Measurements from ENCODE around the gene PPP4R1. TPM values are rescaled to one million over a fixed set of nuclear protein-coding genes. Genes with fewer than 3 reads are reported as not detected.

The PPP4R1 gene, protein sequence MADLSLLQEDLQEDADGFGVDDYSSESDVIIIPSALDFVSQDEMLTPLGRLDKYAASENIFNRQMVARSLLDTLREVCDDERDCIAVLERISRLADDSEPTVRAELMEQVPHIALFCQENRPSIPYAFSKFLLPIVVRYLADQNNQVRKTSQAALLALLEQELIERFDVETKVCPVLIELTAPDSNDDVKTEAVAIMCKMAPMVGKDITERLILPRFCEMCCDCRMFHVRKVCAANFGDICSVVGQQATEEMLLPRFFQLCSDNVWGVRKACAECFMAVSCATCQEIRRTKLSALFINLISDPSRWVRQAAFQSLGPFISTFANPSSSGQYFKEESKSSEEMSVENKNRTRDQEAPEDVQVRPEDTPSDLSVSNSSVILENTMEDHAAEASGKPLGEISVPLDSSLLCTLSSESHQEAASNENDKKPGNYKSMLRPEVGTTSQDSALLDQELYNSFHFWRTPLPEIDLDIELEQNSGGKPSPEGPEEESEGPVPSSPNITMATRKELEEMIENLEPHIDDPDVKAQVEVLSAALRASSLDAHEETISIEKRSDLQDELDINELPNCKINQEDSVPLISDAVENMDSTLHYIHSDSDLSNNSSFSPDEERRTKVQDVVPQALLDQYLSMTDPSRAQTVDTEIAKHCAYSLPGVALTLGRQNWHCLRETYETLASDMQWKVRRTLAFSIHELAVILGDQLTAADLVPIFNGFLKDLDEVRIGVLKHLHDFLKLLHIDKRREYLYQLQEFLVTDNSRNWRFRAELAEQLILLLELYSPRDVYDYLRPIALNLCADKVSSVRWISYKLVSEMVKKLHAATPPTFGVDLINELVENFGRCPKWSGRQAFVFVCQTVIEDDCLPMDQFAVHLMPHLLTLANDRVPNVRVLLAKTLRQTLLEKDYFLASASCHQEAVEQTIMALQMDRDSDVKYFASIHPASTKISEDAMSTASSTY
- 10 to 100 TPM; 12.0 to 17.0 (median 14.3) TPM for polyA plus RNA-seq

DNA sequence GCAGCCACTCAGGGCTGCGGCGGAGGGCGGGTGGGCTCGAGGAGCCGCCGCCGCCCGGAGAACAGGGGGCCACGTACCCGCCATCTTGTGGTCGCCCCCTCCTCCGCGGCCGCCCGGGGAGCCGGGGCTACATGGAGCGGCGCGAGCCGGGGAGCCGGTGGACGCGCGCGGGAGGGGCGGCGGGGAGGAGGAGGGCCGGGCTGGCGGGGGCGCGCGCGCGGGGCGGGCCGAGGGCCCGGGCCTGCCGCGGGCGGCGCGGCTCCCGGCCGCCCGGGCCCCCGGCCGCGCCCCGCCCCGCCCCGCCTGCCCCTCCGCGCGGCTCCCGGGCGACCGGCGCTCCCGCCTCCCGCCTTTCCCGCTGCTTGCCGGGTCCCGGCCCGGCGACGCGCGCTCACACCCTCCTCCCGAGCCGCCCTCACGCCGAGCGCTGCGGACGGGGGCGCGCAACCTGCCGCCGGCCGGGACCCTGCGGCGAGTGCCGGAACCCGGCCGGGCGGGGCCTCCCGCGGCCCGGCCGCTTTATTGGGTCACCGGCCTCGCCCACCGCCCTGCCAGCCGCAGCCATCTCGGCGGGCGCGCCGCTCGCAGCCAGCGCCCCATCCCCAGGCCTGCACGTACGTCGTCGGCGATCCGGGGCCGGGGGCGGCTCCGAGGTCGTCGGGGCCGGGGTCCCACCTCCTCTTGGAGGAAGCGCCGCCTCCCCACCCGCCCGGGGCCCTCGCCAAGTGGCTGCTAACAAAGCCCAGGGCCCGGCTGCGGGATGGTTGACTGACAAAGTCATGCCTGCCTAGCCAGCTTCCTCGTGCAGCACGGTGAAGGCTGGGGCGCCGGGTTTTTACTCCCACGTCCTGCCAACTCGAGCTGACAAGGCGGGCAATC is at the start of gene PPP4R1:
PPP4R1 (minus strand) TSS at position 159 of the 879 bp plus-strand sequence; CDS start at position 84, 75 bp downstream.
- peaks cover 3 to 12% (median 4%) of the 10 kb centered on the region in 3 donors for H3K27me3 Mint-ChIP-seq (ENCODE audit: low read depth in 3 of 3)
- H3K9me3 Mint-ChIP-seq = no peaks in the 10 kb centered on the region
- peak; percentile 65 to 72 (median 68) for DNase-seq
- peak within 1 kb of the TSS; percentile 87 to 97 (median 92) for H3K27ac Mint-ChIP-seq
- H3K4me3 Mint-ChIP-seq = peak within 1 kb of the TSS; percentile 88 to 99 (median 93)
- peaks cover 44 to 51% of the 10 kb centered on the region in 2 donors for H3K4me1 Mint-ChIP-seq
- peaks cover 0 to 7% (median 3%) of the 10 kb centered on the region in 3 donors for H3K36me3 Mint-ChIP-seq

DNA sequence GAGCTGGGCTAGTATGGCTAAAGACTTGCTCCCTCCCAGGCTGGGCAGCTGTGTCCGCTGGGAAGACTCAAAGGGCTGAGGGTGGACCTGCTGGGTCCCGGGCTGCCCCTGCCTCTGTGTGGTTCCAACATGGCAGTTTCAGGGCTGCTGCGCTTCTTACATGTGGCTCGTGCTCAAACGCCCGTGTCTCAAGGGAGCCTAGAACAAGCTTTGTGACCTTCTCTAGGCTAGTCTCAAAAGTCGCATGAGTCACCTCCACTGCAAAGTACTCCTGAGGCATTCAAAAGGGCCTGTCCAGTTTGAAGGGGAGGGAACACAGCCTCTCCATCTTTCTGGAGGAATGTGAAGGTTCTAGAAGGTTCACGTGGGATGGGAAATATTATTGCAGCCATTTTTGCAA is 49.0 kb upstream of the PPP4R1 start:
- H3K36me3 Mint-ChIP-seq = no peaks in the 10 kb centered on the region
- H3K4me3 Mint-ChIP-seq = no peak overlapping the region
- H3K4me1 Mint-ChIP-seq = no peaks in the 10 kb centered on the region
- H3K27me3 Mint-ChIP-seq (ENCODE audit: low read depth in 3 of 3) = peaks cover 0 to 3% (median 2%) of the 10 kb centered on the region in 3 donors
- DNase-seq = no peak
- H3K9me3 Mint-ChIP-seq = no peaks in the 10 kb centered on the region
- no peak overlapping the region for H3K27ac Mint-ChIP-seq

DNA sequence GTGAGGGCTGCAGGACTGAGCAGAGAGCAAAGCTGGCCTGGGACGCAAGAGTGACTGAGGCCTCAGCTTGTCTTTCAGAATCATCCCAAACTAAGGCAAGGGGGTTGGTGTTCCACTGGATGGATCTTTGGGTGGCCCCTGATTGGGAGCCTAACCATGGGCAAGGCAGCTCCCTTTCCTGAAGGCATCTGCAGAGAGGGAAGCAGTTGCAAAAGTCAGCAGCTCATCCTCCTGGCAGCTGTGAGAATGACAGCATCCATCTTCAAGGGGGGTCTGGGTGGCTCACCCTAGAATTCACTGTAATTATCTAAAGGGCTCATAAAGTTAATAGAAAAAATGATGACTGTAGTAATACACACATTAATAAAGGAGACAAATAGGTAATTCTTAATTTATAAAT is 47.2 kb upstream of the PPP4R1 start:
- Mint-ChIP-seq H3K36me3 (no peaks in the 10 kb centered on the region), H3K27me3 (ENCODE audit: low read depth in 3 of 3) (peaks cover 0 to 3% (median 2%) of the 10 kb centered on the region in 3 donors), H3K4me3 (no peak overlapping the region), H3K9me3 (no peaks in the 10 kb centered on the region), H3K27ac (no peak overlapping the region), H3K4me1 (no peaks in the 10 kb centered on the region)
- no peak for DNase-seq

DNA sequence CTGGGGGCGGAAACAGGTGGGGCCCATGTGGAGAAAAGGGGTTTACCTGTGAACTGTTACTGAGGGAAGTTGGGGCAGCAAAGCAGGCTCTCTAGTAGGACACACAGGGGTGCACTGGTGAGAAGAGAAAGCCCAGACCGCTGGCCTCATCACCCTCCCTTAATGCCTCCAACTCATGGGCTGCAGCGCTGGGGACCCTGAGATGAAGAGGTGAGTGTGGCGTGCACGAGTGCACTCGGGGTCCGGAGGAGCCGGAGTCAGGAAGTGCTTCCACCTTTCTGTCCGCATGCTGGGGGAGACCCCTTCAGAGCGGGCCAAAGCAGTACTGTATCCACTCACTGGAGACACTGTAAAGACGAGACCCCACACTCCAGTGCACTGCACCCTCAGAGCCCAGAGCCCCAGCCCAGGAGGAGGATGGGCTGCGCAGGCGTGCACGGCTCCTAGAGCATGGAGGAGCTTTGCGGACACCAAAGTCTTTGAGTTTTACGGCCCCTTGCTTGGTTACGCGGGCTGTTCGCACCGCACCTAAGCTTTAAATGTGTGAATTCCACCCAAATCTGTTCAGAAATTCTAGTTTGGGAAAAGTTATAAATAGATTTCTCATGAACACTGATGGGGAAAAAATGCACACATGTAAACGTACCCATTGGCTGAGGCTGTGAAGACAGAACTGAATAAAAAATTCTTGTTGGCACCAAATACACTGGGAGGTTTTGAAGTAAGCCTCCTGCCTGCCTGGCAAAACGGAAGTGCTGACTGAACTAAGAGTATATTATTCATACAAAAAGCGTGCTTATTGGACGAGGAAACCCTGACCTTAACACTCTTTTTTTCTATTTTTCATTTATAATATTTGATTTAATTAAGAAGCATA is 45.4 kb upstream of the PPP4R1 start:
- no peaks in the 10 kb centered on the region for H3K4me1 Mint-ChIP-seq
- H3K27ac Mint-ChIP-seq = no peak overlapping the region
- H3K9me3 Mint-ChIP-seq = no peaks in the 10 kb centered on the region
- H3K27me3 Mint-ChIP-seq (ENCODE audit: low read depth in 3 of 3) = peaks cover 0 to 3% (median 2%) of the 10 kb centered on the region in 3 donors
- DNase-seq = no peak
- no peaks in the 10 kb centered on the region for H3K36me3 Mint-ChIP-seq
- no peak overlapping the region for H3K4me3 Mint-ChIP-seq

DNA sequence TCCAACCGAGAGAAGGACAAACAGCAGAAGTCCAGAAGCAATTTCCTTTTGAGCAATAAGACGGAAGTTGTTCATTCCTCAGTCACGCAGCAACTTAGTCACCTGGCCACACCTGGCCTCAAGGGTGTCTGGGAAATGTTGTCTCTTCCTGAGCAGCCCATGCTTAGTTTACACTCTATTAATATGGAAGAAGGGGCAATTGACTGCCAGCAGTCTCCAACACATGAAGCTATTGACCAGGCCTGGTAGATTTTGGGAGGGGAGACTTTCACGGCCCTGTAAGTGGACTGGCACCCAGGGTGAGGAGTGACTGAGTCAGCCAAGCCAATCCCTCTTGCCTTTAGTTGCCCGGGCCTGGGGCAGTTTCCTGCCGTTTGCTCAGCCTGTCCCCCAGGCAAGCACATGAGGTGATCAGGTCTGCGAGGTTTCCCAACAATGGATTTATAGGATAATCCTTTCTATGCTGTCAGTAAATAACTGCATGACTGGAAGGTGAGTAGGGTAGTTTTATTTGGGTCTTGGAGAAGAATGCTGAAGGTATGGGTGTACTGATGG is 43.8 kb upstream of the PPP4R1 start:
- H3K4me1 Mint-ChIP-seq = no peaks in the 10 kb centered on the region
- no peak for DNase-seq
- peaks cover 0 to 2% (median 0%) of the 10 kb centered on the region in 3 donors for H3K27me3 Mint-ChIP-seq (ENCODE audit: low read depth in 3 of 3)
- no peaks in the 10 kb centered on the region for H3K36me3 Mint-ChIP-seq
- H3K4me3 Mint-ChIP-seq = no peak overlapping the region
- no peak overlapping the region for H3K27ac Mint-ChIP-seq
- no peaks in the 10 kb centered on the region for H3K9me3 Mint-ChIP-seq

DNA sequence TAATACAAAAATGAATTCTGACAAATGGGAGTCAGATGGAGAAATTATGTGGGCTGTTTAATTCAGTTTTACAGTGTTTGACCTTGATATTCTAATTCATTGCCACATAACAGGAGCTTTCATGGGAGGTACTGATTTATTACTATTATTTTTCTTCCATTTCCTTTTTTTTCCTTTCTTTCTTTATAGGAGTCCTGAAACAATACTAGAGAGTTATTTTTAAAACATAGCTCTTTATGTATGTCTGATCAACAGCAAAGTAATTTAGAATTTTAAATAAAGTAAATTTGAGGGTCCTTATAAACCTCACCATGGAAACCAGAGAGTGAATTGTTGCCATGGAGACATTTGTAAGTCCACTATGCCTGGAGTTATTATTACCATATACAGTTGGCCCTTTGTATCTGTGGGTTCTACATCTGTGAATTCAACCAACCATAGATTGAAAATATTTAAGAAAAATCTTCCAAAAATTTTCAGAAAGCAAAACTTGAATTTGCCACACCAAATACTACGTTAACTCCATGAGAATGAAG is 40.9 kb upstream of the PPP4R1 start:
- H3K4me3 Mint-ChIP-seq = no peak overlapping the region
- H3K36me3 Mint-ChIP-seq = no peaks in the 10 kb centered on the region
- H3K9me3 Mint-ChIP-seq = no peaks in the 10 kb centered on the region
- no peaks in the 10 kb centered on the region for H3K4me1 Mint-ChIP-seq
- DNase-seq = no peak
- peaks cover 0 to 2% (median 0%) of the 10 kb centered on the region in 3 donors for H3K27me3 Mint-ChIP-seq (ENCODE audit: low read depth in 3 of 3)
- no peak overlapping the region for H3K27ac Mint-ChIP-seq

DNA sequence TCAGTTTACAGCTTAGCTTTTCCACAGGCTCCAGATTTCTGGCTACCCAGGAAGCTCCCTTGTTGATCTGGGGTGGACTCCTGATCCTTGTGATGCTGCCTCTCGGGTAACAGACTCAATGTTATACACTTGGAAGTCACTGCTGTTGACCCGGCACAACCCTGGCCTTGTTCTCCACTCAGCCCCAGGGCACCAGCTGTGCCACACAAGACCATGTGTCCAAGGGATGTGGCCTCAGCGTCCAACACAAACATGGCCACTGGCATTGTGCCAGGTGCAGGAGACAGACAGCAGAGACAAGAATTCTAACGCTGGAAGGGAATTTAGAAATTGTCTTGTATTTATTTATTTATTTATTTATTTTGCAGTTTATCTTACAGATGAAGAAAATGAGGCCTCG is 39.0 kb upstream of the PPP4R1 start:
- H3K4me3 Mint-ChIP-seq = no peak overlapping the region
- peaks cover 0 to 2% (median 0%) of the 10 kb centered on the region in 3 donors for H3K27me3 Mint-ChIP-seq (ENCODE audit: low read depth in 3 of 3)
- H3K27ac Mint-ChIP-seq = no peak overlapping the region
- no peaks in the 10 kb centered on the region for H3K36me3 Mint-ChIP-seq
- no peak for DNase-seq
- H3K4me1 Mint-ChIP-seq = no peaks in the 10 kb centered on the region
- H3K9me3 Mint-ChIP-seq = no peaks in the 10 kb centered on the region

DNA sequence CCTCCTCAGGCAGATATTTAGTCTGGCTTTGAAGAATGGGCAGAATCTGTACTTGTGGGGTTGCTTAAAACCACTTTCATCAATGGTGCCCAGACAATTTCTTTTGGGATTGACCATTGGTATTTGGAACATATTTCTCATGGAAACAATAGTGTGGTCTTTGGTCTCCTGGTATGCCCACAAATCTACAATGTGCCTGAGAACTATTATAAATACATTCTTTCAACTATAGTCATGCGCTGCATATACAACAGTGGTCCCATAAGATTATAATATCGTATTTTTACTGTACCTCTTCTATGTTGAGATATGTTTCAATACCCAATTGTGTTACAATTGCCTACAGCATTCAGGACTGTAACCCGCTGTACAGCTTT is 34.8 kb upstream of the PPP4R1 start:
- no peak for DNase-seq
- Mint-ChIP-seq H3K4me3 (no peak overlapping the region), H3K36me3 (no peaks in the 10 kb centered on the region), H3K9me3 (no peaks in the 10 kb centered on the region), H3K27ac (no peak overlapping the region), H3K27me3 (ENCODE audit: low read depth in 3 of 3) (peaks cover 0 to 2% (median 0%) of the 10 kb centered on the region in 3 donors), H3K4me1 (no peaks in the 10 kb centered on the region)

DNA sequence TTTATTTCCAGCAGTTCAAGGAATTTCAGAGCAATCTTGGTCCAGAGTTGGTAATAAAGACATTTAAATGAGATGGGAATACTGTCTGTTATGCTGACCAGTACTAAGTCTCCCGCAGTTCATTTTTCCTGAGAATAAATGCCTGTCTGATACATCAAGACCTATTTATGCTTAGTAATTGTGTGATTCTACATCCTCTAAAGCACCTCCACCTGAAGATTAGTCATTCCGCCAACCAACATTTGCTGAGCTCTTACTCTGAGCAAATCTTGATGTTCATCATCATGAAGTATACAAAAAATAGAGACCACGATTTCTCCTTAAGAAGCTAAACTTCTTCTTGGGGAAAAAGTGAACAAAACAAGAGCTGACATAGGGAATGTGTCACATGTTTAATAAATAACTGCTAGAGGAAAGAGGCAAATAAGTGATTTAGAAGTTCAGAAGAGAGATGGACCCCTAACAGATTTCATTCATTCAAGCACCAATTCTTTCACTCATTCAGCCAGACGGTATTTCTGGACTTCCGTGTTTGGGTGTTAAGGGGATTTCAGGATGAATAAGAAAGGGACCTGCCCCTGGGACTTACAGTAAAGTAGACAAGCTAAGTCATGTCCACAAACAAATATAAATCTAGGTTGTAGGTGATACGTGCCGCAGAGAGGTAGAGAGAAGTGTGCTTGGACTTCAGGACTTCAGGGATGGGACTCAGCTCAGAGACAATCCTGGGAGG is 34.2 kb upstream of the PPP4R1 start:
- H3K27ac Mint-ChIP-seq = no peak overlapping the region
- H3K4me1 Mint-ChIP-seq = no peaks in the 10 kb centered on the region
- peaks cover 0 to 2% (median 0%) of the 10 kb centered on the region in 3 donors for H3K27me3 Mint-ChIP-seq (ENCODE audit: low read depth in 3 of 3)
- no peaks in the 10 kb centered on the region for H3K9me3 Mint-ChIP-seq
- no peaks in the 10 kb centered on the region for H3K36me3 Mint-ChIP-seq
- no peak for DNase-seq
- H3K4me3 Mint-ChIP-seq = no peak overlapping the region

DNA sequence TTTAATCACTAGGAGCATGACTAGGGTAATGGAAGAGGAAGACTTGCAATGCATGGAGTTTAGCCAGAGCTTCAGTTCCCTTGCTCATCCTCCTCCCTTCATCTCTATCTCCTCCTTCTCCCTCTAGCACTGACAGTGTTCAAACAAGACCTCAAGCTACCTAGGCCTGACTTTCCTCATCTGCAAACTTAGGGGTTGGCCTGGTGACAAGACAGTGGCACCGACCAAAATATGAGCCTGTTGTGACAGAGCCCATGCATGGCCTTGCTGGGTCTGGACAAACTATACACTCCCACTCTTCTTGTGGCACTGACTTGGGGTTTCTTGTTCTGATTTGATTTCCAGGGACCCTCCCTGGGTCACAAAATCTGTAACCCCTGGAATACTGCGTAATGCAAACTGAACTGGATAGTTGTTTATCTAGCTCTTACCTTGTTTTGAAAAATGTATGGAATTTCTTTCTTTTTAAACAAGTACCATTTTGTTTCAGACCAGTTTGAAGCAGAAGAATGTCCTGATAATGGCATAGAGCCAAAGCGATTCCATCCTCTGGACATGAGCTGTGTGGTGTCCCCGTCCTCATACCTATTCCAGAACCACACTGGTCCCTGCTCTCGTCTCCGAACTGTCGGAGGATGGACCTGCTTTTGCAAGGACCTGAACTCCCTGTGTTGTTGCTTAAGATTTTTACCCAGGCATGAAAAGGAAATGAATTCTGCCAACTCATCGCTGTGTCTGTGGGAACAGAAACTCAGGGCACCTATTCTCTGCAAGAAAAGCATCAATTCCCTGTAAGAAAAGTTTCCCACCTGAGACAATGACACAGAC is 33.4 kb upstream of the PPP4R1 start:
- no peaks in the 10 kb centered on the region for H3K9me3 Mint-ChIP-seq
- H3K4me3 Mint-ChIP-seq = no peak overlapping the region
- peaks cover 0 to under 1% (median 0%) of the 10 kb centered on the region in 3 donors for H3K27me3 Mint-ChIP-seq (ENCODE audit: low read depth in 3 of 3)
- H3K36me3 Mint-ChIP-seq = no peaks in the 10 kb centered on the region
- DNase-seq = no peak
- no peaks in the 10 kb centered on the region for H3K4me1 Mint-ChIP-seq
- H3K27ac Mint-ChIP-seq = no peak overlapping the region

DNA sequence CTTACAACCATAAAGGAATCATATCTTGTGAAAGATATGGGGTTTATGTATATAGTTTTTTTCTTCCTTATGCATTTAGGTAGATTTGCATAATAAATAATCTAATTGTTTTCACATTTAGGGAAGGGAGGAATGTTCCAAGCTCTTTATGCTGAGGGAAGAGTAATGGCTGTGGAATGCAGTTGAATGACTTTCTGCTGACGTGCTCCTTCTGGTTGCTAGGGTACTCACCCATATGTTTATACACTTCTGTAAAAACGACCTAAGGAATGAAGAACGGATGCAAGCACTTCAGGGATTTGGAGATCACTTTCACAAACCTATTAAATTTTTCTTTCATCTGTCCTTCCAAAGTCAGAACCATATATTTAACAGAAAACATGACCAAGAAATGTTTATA is 29.2 kb upstream of the PPP4R1 start:
- Mint-ChIP-seq H3K4me1 (no peaks in the 10 kb centered on the region), H3K9me3 (no peaks in the 10 kb centered on the region), H3K4me3 (no peak overlapping the region), H3K36me3 (no peaks in the 10 kb centered on the region), H3K27ac (no peak overlapping the region), H3K27me3 (ENCODE audit: low read depth in 3 of 3) (peaks cover 0 to 2% (median 2%) of the 10 kb centered on the region in 3 donors)
- DNase-seq = no peak

All from immature natural killer cell (primary cell).